ENCODE results near the gene ZIC1. TPM values are rescaled to one million over a fixed set of nuclear protein-coding genes. Genes with fewer than 3 reads are reported as not detected.

The ZIC1 gene
- total RNA-seq (2022; extraction: Qiagen RNA extraction; ENCODE audit: low read depth) = 0.07 to 0.10 TPM in 2 of 5 replicates, not detected in the others

GRCh38 chr3:147409143-147410115 is at the start of gene ZIC1:
ZIC1 (plus strand) TSS chr3:147409365; CDS start chr3:147410113, 748 bp downstream.

GRCh38 chr3:147406028-147406931 is 2.9 kb upstream of the ZIC1 start, which contains the start of gene ZIC4:
ZIC4 (minus strand) TSS chr3:147406543; CDS start chr3:147402797, 3,746 bp downstream.

Other genes starting within 250 kb of the ZIC1 start
- gene ZIC4, start 2.8 kb upstream of the ZIC1 start, total RNA-seq (2022; extraction: Qiagen RNA extraction; ENCODE audit: low read depth) = not detected in 5 replicates